ENCODE measurements around the gene FCRLB.
"Not testable (repeated sequence)": the region's sequence is repeated elsewhere in the genome, so short reads cannot be mapped to it uniquely, and the experiment has no call there.

Gene FCRLB

GRCh38 chr1:161720422-161720821 lies 922 bp upstream of the FCRLB start:
- DNase-seq = no peak

- DNase-seq = peak; percentile 88
These were observed 497 bp downstream of the FCRLB start for GRCh38 chr1:161721738-161722343.

- no peak for DNase-seq
These were observed 1.1 kb downstream of the FCRLB start for GRCh38 chr1:161722406-161722805.

- DNase-seq = no peak
These were observed 2.3 kb downstream of the FCRLB start for GRCh38 chr1:161723459-161724141.

- DNase-seq = not testable (repeated sequence)
These were observed 4.0 kb downstream of the FCRLB start for GRCh38 chr1:161725258-161725907.

- DNase-seq = peak; percentile 40
These were observed 4.6 kb downstream of the FCRLB start for GRCh38 chr1:161725908-161726472.

- peak; percentile 85 for DNase-seq
These were observed 5.3 kb downstream of the FCRLB start for GRCh38 chr1:161726473-161727255.

GRCh38 chr1:161727256-161727924 lies 6.0 kb downstream of the FCRLB start:
- peak; percentile 87 for DNase-seq

- DNase-seq = no peak
These were observed 7.3 kb downstream of the FCRLB start for GRCh38 chr1:161728376-161729226.

GRCh38 chr1:161730050-161730564 lies 8.8 kb downstream of the FCRLB start:
- DNase-seq = peak; percentile 61

GRCh38 chr1:161731241-161731640 lies 9.9 kb downstream of the FCRLB start:
- no peak for DNase-seq

GRCh38 chr1:161731981-161732718 lies 10.8 kb downstream of the FCRLB start:
- DNase-seq = no peak

GRCh38 chr1:161733526-161733925 lies 12.2 kb downstream of the FCRLB start:
- peak; percentile 87 for DNase-seq

GRCh38 chr1:161735837-161736236 lies 14.5 kb downstream of the FCRLB start:
- DNase-seq = no peak

- DNase-seq = peak; percentile 57
These were observed 15.1 kb downstream of the FCRLB start for GRCh38 chr1:161736335-161736969.

GRCh38 chr1:161737625-161738024 lies 16.3 kb downstream of the FCRLB start:
- no peak for DNase-seq

GRCh38 chr1:161738627-161739287 lies 17.4 kb downstream of the FCRLB start:
- DNase-seq = peak; percentile 82

- no peak for DNase-seq
These were observed 18.7 kb downstream of the FCRLB start for GRCh38 chr1:161739865-161740566.

- no peak for DNase-seq
These were observed 19.6 kb downstream of the FCRLB start for GRCh38 chr1:161740921-161741320.

Data from fibroblast of upper back skin (primary cell).